LNCaP clone FGC (cell line): ENCODE data around the gene MAN1C1.

Source experiments
- DNase-seq: peaks from one replicate; pipeline ENCODE4 v3.0.0-alpha.2; 2011; ENCODE audit warnings: low read depth
- H3K4me3 ChIP-seq: 2 replicates; pipeline ENCODE4 v1.5.1; 2011; ENCODE audit warnings: mild to moderate bottlenecking, low read depth, low read length, control low read depth
- TF ChIP-seq, protein P1 (sequence below): IDR thresholded peaks from 2 replicates; pipeline ENCODE4 v1.5.1; 2012; ENCODE audit warnings: mild to moderate bottlenecking; ENCODE audit not compliant: control insufficient read depth, insufficient read depth; ENCODE audit errors: extremely low read depth

MAN1C1 gene

DNA sequence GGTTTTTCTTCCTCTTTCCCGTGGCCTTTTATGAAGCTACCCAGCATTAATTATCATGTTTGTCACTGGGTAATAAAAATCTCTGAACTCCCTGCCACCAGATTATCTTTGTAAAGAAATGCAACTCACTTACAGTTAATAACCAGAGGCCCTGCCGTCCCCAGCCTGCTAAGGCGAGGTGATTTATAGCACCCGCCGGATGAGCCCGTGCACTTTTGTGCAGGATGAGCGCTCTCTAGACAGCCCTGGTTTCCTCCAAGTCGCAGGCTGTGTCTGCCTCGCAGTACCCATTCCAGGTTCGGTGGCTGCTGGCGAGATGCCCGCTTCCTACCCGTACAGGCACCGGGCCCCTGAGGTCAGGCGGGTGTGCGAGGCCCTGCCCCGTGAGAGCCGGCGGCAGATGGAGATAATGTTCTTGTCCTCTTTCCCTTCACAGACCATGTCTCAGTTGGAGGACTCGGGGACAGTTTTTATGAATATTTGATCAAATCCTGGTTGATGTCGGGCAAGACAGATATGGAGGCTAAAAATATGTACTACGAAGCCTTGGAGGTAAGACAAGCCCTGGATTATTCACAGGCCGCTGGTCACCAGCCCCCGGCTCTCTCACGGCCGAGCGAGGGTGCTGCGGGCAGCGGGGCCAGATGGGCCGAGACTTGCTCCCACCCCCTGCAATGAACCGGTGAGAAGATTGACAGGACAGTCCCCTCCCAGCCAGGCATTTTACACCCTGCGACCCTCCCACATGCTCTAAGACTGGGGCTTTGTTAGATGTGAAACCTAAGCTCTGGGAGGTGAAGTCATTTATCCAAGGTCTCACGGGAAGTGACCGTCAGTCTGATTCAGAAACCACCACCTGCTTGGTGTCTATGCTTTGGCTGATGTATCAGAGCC is 154.9 kb downstream of the MAN1C1 start:
- no peak for DNase-seq
- H3K4me3 ChIP-seq = no peak overlapping the region

DNA sequence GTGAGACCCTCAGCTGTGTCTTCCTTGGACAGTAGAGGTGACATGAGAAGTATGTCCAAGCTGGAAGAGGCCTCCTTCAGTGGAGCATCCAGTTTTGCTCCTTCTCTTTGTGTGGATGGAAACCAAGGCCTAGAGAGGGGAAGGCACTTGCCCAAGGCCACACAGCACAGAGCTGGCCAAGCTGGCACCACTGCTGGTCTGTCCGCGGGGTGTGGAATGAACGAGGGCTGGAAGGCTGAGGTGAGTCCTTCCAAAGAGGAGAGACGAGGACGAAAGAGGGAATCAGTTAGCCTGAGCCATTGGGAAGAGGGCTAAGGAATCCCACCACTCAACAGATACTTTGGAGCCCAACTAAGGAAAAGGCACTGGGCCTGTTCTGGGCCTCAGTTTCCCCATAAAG is 155.6 kb downstream of the MAN1C1 start:
- DNase-seq = no peak
- no peak overlapping the region for H3K4me3 ChIP-seq
- TF ChIP-seq, protein P1, sequence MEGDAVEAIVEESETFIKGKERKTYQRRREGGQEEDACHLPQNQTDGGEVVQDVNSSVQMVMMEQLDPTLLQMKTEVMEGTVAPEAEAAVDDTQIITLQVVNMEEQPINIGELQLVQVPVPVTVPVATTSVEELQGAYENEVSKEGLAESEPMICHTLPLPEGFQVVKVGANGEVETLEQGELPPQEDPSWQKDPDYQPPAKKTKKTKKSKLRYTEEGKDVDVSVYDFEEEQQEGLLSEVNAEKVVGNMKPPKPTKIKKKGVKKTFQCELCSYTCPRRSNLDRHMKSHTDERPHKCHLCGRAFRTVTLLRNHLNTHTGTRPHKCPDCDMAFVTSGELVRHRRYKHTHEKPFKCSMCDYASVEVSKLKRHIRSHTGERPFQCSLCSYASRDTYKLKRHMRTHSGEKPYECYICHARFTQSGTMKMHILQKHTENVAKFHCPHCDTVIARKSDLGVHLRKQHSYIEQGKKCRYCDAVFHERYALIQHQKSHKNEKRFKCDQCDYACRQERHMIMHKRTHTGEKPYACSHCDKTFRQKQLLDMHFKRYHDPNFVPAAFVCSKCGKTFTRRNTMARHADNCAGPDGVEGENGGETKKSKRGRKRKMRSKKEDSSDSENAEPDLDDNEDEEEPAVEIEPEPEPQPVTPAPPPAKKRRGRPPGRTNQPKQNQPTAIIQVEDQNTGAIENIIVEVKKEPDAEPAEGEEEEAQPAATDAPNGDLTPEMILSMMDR = no peak

More for the DNA sequence above, 154.9 kb downstream of the MAN1C1 start:
- TF ChIP-seq, protein P1 = no peak

DNA sequence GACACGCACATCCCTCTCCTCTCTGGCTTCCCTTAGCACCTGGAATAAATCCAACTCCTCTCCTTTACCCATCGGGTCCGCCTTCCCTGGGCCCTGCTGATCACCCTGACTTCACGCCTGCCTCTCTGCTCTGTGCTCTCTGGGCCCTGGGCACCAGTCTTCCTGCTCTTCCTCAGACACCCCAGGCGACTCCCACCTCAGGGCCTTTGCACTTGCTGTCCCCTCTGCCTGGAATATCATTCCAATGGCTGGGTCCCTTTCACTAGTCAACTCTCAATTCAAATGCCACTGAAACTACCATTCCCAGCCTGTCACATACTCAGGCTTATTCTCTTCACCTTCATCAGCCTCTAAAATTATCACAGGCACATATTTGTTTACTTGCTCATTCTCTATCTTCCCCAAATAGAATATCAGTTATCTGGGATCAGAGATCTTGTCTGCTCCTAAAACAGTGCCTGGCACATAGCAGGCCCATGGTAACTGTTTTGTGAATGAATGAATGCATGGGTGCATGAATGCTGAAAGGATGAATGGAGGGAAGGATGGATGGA is 156.2 kb downstream of the MAN1C1 start:
- H3K4me3 ChIP-seq = no peak overlapping the region
- DNase-seq = no peak
- TF ChIP-seq, protein P1 = no peak

DNA sequence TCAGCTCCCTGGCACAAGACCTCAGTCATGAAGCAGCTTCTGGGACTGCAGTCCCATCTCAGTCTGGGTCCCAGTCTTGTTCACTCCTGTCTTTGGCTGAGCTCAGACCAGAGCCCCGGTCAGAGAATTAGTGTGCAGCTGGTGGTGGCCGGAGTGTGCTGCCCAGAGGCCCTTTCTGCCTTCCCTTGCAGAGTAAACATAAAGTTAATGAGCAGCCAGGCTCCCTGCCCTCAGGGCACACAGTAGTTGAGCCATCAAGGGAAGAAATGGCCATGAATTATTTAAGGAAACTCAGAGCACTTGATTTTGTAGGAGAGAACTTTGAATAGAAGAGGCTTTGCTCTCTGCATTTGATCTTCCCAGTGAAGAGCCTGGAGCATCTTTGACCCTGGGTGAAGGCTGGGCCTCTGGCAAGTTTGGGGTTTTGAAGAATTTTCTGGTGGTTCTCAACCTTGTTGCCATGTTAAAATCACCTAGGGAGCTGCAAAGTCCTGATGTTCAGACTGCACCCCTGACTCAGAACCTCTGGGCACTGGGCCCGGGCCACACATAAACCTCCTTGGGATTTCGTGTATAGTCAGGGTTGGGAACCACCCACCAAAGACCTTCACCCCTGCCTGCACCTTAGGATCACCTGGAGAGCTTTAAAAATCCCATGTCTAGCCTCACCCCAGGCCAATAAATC is 157.0 kb downstream of the MAN1C1 start:
- DNase-seq = no peak
- H3K4me3 ChIP-seq = no peak overlapping the region
- TF ChIP-seq, protein P1 = no peak

DNA sequence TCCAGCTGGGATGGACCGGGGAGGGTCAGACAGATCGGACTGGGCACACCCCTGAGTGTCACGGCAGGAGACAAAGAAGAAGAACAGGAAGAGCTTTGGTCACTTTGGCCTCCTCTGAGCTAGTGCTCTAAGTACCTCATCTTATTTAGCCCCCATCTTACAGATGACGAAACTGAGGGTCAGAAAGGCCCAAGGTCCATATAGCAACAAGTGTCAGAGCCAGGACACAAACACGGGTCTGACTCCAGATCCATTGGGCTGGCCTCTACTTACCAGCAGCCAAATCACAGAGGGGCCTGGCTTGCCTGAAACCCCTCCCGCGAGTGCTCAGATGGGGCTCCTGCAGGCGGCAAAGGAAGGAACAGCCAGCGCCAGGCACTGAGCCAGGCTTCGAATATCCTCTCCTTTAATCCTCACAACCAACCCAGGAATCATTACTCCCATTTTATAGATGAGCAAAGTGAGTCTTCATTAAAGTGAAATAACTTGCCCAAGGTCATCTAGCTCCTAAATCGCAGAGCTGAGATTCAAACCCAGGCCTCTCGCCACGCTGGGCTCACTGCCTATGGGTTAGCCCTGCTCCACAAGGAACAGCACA is 157.7 kb downstream of the MAN1C1 start:
- H3K4me3 ChIP-seq = no peak overlapping the region
- TF ChIP-seq, protein P1 = no peak
- no peak for DNase-seq

DNA sequence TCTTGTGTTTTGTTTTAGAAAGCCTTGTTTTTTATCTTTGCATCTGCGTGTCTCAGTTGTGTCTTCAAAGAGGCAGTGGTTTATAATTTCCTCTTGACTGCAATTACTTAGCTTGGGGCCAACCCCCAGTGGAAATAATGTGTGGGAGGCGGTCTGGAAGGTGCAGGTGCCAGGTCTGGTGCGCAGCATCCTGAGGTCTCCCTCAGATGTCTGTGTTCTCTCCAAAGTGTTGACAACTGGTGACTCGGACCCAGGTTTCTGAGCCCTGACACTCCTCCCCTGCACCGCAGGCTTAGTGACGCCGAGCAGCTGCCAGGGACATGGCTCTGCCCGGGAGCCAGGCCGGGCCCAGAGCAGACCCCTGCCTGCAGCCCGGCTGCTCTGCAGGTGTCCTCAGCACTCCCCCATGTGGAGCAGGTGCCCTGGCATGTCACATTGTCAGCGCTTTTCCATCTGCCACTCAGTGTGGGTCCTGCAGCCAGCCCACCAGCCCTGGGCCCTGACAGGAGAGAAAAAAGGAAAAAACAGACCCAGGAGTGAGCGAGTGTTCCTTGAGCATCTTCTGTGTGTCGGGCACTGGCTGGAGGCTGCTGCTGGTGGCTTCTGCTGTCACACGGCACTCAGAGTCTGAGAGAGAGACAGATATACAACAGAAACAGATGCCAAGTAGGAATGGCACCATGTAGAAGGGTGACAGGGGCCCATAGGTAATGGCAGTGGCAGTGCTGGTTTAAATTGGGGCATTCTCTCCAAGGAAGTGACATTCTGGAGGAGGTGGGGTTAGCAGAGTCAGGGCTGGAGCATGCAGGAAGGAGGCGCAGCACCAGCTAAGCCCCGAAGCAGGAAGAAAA is 158.6 kb downstream of the MAN1C1 start:
- H3K4me3 ChIP-seq = no peak overlapping the region
- TF ChIP-seq, protein P1 = no peak
- no peak for DNase-seq
